Measurements from ENCODE around the gene DISP2.

Gene DISP2

GRCh38 chr15:40398413-40398873 lies 40.4 kb downstream of the DISP2 start:
- no peak for DNase-seq

GRCh38 chr15:40399370-40399769 lies 41.4 kb downstream of the DISP2 start:
- DNase-seq: no peak

- DNase-seq: peak; percentile 93
These were observed 47.7 kb downstream of the DISP2 start, which contains the start of gene IVD for GRCh38 chr15:40405501-40406381. Gene IVD, plus strand, starts transcription at chr15:40405795. Its CDS starts 33 bp downstream, at chr15:40405828.

- DNase-seq: no peak
These were observed 49.4 kb downstream of the DISP2 start for GRCh38 chr15:40407330-40407990.

- no peak for DNase-seq
These were observed 51.3 kb downstream of the DISP2 start for GRCh38 chr15:40409366-40409765.

GRCh38 chr15:40410476-40410875 lies 52.5 kb downstream of the DISP2 start:
- DNase-seq: no peak

GRCh38 chr15:40412095-40412759 lies 54.2 kb downstream of the DISP2 start:
- no peak for DNase-seq

GRCh38 chr15:40413036-40413435 lies 55.0 kb downstream of the DISP2 start:
- DNase-seq: no peak

GRCh38 chr15:40414816-40415215 lies 56.8 kb downstream of the DISP2 start:
- DNase-seq: no peak

- DNase-seq: no peak
These were observed 57.2 kb downstream of the DISP2 start for GRCh38 chr15:40415226-40415625.

- no peak for DNase-seq
These were observed 58.0 kb downstream of the DISP2 start for GRCh38 chr15:40416056-40416455.

- DNase-seq: no peak
These were observed 60.1 kb downstream of the DISP2 start for GRCh38 chr15:40418126-40418525.

- DNase-seq: no peak
These were observed 62.2 kb downstream of the DISP2 start for GRCh38 chr15:40420071-40420713.

- peak; percentile 41 for DNase-seq
These were observed 62.8 kb downstream of the DISP2 start for GRCh38 chr15:40420793-40421192.

- peak; percentile 79 for DNase-seq
These were observed 63.5 kb downstream of the DISP2 start for GRCh38 chr15:40421246-40422157.

- no peak for DNase-seq
These were observed 66.6 kb downstream of the DISP2 start for GRCh38 chr15:40424483-40425115.

GRCh38 chr15:40425681-40426080 lies 67.7 kb downstream of the DISP2 start:
- DNase-seq: no peak

GRCh38 chr15:40427188-40427587 lies 69.2 kb downstream of the DISP2 start:
- DNase-seq: no peak

- DNase-seq: no peak
These were observed 70.2 kb downstream of the DISP2 start for GRCh38 chr15:40428185-40428584.

Data from NCI-H2171 (cell line).